ENCODE results near the gene MSRB1. TPM values are rescaled to one million over a fixed set of nuclear protein-coding genes. Genes with fewer than 3 reads are reported as not detected.
"Not testable (repeated sequence)": the region's sequence is repeated elsewhere in the genome, so short reads cannot be mapped to it uniquely, and the experiment has no call there.

The MSRB1 gene
- total RNA-seq, 4 donors from 2014 or later = 16.7 to 40.7 (median 35.2) TPM

DNA sequence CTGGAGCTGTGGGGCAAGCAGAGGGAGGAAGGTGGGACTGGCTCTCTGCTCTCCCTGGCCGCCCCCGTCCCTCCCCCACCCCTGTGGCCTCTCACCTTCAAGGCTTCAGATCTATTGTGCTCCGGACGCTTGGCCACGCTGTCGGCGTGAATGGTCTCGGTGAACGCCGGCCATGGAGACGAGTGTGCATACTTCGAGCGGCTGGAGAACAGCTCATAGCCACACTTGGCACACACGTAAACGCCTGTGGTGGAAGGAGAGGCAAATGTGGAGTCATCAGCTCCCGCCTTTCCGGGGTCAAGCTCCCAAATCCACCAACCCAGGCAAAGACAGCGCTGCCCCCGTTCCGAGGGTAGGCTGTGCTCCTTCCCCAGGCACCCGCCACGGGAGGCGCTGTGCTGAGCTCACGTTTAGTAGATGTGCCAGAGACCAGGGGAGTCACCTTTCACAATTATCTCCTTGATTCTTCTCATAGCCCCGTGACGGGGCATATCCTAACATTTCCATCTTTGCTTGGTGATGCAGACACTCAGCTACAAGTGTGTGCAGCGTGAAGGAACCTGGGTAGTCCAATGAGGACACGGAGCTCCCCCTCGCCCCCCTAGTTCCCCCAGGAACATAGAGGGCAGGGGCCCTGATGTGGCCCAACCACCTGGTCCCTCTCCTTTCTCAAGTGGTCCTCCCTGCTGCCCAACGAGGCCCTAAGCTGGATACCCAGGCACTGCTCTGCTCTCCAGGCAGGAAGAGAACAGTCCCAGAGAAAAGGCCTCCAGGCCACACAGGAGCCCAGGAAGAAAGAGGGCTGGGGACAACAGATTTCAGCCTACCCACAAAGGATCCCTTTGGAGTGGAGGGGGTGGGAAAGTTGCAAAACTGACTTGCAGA, 1.6 kb downstream of the MSRB1 start:
- in situ Hi-C loops (cut with MboI; ENCODE audit: low sequenced_read_pairs in 4 of 4) = no loop called here
- DNase-seq (peak in 1 of 2 donors; percentile 84), ATAC-seq (peak; percentile 27 to 42)
- TF ChIP-seq POLR2A (IDR thresholded peaks at IDR 0.05) = peak; percentile 47 to 76
- TF ChIP-seq, protein P1, sequence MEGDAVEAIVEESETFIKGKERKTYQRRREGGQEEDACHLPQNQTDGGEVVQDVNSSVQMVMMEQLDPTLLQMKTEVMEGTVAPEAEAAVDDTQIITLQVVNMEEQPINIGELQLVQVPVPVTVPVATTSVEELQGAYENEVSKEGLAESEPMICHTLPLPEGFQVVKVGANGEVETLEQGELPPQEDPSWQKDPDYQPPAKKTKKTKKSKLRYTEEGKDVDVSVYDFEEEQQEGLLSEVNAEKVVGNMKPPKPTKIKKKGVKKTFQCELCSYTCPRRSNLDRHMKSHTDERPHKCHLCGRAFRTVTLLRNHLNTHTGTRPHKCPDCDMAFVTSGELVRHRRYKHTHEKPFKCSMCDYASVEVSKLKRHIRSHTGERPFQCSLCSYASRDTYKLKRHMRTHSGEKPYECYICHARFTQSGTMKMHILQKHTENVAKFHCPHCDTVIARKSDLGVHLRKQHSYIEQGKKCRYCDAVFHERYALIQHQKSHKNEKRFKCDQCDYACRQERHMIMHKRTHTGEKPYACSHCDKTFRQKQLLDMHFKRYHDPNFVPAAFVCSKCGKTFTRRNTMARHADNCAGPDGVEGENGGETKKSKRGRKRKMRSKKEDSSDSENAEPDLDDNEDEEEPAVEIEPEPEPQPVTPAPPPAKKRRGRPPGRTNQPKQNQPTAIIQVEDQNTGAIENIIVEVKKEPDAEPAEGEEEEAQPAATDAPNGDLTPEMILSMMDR (IDR thresholded peaks at IDR 0.05 in 4 of 5, conservative IDR thresholded peaks at IDR 0.05 in 1 of 5) = peak in 4 of 5 experiments; percentile 24 to 48 (median 36)
- no peaks in the 10 kb centered on the region for H3K9me3 ChIP-seq
- peak overlapping the region; percentile 81 to 99 (median 94) for H3K4me3 ChIP-seq
- peaks cover 4 to 39% of the 10 kb centered on the region in 2 donors for H3K36me3 ChIP-seq
- peak overlapping the region; percentile 98 to 100 (median 98) for H3K27ac ChIP-seq
- no peaks in the 10 kb centered on the region for H3K27me3 ChIP-seq
- intact Hi-C loops (cut with DNase I; ENCODE audit: low total_unique reads) = loop anchor here (10.0 kb wide), 1 partner anchor 593 kb away; the partner anchor contains the start of genes CEMP1 and PDPK1
- H3K4me1 ChIP-seq = peaks cover 28 to 44% of the 10 kb centered on the region in 2 donors

DNA sequence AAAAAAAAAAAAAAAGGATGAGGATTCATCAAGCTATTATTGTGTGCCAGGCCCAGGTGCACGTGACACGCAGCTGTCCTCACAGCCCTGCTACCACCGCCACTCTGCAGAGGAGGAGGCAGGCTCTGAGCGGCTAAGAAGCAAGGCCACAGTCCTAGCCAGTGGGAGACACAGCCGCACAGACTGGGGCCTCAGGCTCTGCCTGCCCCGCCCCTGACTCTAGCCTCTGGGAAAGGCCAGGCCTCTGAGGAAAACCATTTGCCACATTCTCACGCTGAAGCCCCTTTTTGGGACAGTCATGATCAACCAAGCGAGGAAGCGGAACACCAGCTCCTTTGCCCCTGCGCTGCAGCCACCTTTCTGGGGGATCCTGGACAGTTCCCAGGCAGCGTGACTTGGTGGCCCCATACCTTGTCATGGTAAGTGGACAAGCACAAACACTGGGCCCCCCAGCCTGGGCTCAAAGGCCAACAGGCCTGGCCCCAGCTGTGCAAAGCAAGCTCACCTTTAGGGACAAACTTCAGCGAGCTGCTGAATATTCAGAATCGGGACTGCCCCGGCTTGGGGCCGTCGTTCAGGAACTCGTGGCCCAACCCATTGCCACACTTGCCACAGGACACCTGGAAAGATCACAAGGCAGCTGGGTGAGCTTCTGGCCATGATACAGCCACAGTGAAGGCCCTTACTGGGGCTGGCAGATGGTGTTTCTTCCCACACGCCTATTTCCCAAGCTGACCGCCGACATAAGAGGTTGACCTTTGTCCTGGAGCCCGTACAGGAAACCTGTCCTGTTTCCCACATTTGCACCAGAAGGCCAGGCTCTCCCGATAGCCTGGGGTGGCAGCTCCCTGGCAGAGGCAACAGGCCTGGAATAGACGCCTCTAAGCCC, 2.5 kb downstream of the MSRB1 start:
- no peaks in the 10 kb centered on the region for H3K9me3 ChIP-seq
- peak overlapping the region; percentile 98 to 100 (median 98) for H3K27ac ChIP-seq
- peak in 1 of 2 donors; percentile 88 for DNase-seq
- in situ Hi-C loops (cut with MboI; ENCODE audit: low sequenced_read_pairs in 4 of 4) (no loop called here), intact Hi-C loops (cut with DNase I; ENCODE audit: low total_unique reads) (loop anchor here (10.0 kb wide), 1 partner anchor 594 kb away; the partner anchor contains the start of genes CEMP1 and PDPK1)
- H3K27me3 ChIP-seq = no peaks in the 10 kb centered on the region
- H3K4me1 ChIP-seq = peaks cover 28 to 42% of the 10 kb centered on the region in 2 donors
- peaks cover 4 to 39% of the 10 kb centered on the region in 2 donors for H3K36me3 ChIP-seq
- peak overlapping the region in 2 of 4 donors; percentile 13 to 15 for H3K4me3 ChIP-seq
- peak; percentile 15 to 50 for ATAC-seq
- TF ChIP-seq POLR2A (IDR thresholded peaks at IDR 0.05) = peak in 1 of 2 donors; percentile 26
- TF ChIP-seq, protein P1 (IDR thresholded peaks at IDR 0.05 in 4 of 5, conservative IDR thresholded peaks at IDR 0.05 in 1 of 5) = no peak

DNA sequence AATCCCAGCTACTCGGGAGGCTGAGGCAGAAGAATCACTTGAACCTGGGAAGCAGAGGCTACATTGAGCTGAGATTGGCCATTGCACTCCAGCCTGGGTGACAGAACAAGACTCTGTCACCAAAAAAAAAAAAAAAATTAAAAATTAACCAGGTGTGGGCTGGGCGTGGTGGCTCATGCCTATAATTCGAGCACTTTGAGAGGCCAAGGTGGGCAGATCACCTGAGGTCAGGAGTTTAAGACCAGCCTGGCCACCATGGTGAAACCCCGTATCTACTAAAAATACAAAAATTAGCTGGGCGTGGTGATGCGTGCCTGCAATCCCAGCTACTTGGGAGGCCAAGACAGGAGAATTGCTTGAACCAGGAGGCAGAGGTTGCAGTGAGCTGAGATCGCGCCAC, 3.2 kb downstream of the MSRB1 start:
- H3K27ac ChIP-seq = peak overlapping the region; percentile 98 to 100 (median 98)
- in situ Hi-C loops (cut with MboI; ENCODE audit: low sequenced_read_pairs in 4 of 4); DNase-seq: not testable (repeated sequence)

DNA sequence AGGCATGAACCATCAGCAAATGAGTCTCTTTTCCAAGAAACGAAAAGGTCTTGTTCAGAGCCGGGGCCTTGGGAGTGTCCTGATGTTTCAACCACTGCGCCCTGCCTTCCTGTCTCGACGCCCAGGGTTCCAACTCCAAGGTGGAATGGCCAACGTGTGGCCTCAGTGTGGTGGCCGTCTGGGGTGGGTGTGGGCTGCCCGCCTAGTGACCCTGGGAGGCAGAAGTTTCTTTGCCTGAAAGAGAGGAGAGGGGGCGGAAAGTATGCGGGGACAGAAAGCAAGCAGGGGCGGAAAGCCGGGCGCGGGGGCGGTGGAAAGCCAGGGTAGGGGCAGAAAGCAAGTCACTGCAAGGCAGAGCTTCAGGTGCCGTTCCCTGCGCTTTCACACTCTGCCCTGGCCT, 4.1 kb downstream of the MSRB1 start:
- Histone ChIP-seq H3K4me1 (peaks cover 24 to 32% of the 10 kb centered on the region in 2 donors), H3K4me3 (no peak overlapping the region), H3K36me3 (peaks cover 4 to 39% of the 10 kb centered on the region in 2 donors), H3K27ac (peak overlapping the region in 3 of 4 donors; percentile 98 to 100 (median 99)), H3K27me3 (no peaks in the 10 kb centered on the region), H3K9me3 (no peaks in the 10 kb centered on the region)
- TF ChIP-seq, protein P1 (IDR thresholded peaks at IDR 0.05 in 4 of 5, conservative IDR thresholded peaks at IDR 0.05 in 1 of 5) = no peak
- TF ChIP-seq POLR2A (IDR thresholded peaks at IDR 0.05) = no peak
- ATAC-seq (no peak), DNase-seq (no peak)
- intact Hi-C loops (cut with DNase I; ENCODE audit: low total_unique reads) (no loop called here), in situ Hi-C loops (cut with MboI; ENCODE audit: low sequenced_read_pairs in 4 of 4) (no loop called here)

More for the DNA sequence above, 3.2 kb downstream of the MSRB1 start:
- H3K4me3 ChIP-seq, ATAC-seq, H3K27me3 ChIP-seq, H3K9me3 ChIP-seq: not testable (repeated sequence)
- peaks cover 28 to 37% of the 10 kb centered on the region in 2 donors for H3K4me1 ChIP-seq
- peaks cover 4 to 39% of the 10 kb centered on the region in 2 donors for H3K36me3 ChIP-seq
- intact Hi-C loops (cut with DNase I; ENCODE audit: low total_unique reads) = loop anchor here (10.0 kb wide), 1 partner anchor 595 kb away; the partner anchor contains the start of genes CEMP1 and PDPK1
